Smooth muscle cell (in vitro differentiated cells): ENCODE results near the gene LRRC8E. TPM values are rescaled to one million over a fixed set of nuclear protein-coding genes. Genes with fewer than 3 reads are reported as not detected.
A peak's percentile ranks its signal among the peaks of the same experiment; 100 is the strongest.

Experiments
- DNase-seq: peaks from one replicate; lab custom pipeline; 2025; ENCODE audit not compliant: unreplicated experiment; lab: John Stamatoyannopoulos, UW
- H2AFZ ChIP-seq: fragments of 200-600 bp; sonication (generic); 2 replicates; pipeline ENCODE4 v1.6.0; 2016; ENCODE audit warnings: antibody characterized with exemption, low read depth, mild to moderate bottlenecking
- H3F3A ChIP-seq: fragments of 200-600 bp; sonication (generic); 2 replicates; pipeline ENCODE4 v1.6.0; 2017; ENCODE audit warnings: antibody characterized with exemption, low read depth
- H3K27ac ChIP-seq: fragments of 200-600 bp; sonication (generic); 2 replicates; pipeline ENCODE4 v1.5.1; 2016; ENCODE audit warnings: low read depth, mild to moderate bottlenecking
- H3K27me3 ChIP-seq: fragments of 200-600 bp; sonication (generic); 2 replicates; pipeline ENCODE4 v1.6.1; 2016; ENCODE audit warnings: low read depth, mild to moderate bottlenecking
- H3K36me3 ChIP-seq: fragments of 200-600 bp; sonication (generic); 2 replicates; pipeline ENCODE4 v1.5.1; 2016; ENCODE audit warnings: low read depth
- H3K4me1 ChIP-seq: fragments of 200-600 bp; sonication (generic); 2 replicates; pipeline ENCODE4 v1.5.1; 2016; ENCODE audit warnings: low read depth
- H3K4me2 ChIP-seq: fragments of 200-600 bp; sonication (generic); 2 replicates; pipeline ENCODE4 v1.6.0; 2016; ENCODE audit warnings: mild to moderate bottlenecking
- H3K4me3 ChIP-seq: fragments of 200-600 bp; sonication (generic); 2 replicates; pipeline ENCODE4 v1.5.1; 2016; ENCODE audit warnings: mild to moderate bottlenecking
- H3K79me2 ChIP-seq: fragments of 200-600 bp; sonication (generic); 2 replicates; pipeline ENCODE4 v1.6.0; 2016; ENCODE audit warnings: low read depth, mild to moderate bottlenecking
- H3K9ac ChIP-seq: fragments of 200-600 bp; sonication (generic); 2 replicates; pipeline ENCODE4 v1.6.0; 2016; ENCODE audit warnings: low read depth
- H3K9me3 ChIP-seq: fragments of 200-600 bp; sonication (generic); replicated peaks from 2 replicates; pipeline ENCODE4 v1.5.1; 2016; ENCODE audit warnings: low read depth
- H4K20me1 ChIP-seq: fragments of 200-600 bp; sonication (generic); 2 replicates; pipeline ENCODE4 v1.6.0; 2016; ENCODE audit warnings: low read depth
- CTCF ChIP-seq: fragments of 200-600 bp; sonication (generic); IDR thresholded peaks from 2 replicates; pipeline ENCODE4 v1.5.1; 2017; ENCODE audit warnings: borderline replicate concordance, mild to moderate bottlenecking, antibody characterized with exemption; ENCODE audit not compliant: insufficient read depth, poor library complexity, severe bottlenecking
- WGBS: methylation state at CpG from one replicate; pipeline ENCODE4 v1.1.7; 2016; ENCODE audit warnings: low lambda C conversion rate; 5-methylcytosine and 5-hydroxymethylcytosine counted together
- polyA plus RNA-seq: library from polyadenylated mRNA; unstranded; fragments of >200 nt; fragmentation: Nextera tagmentation; extraction: Ambion mirVana; gene quantifications from 2 replicates; pipeline ENCODE4 v1.2.1, GENCODE V29; 2016
- total RNA-seq: library from RNA; depleted of rRNA; stranded (reverse); fragments of >200 nt; gene quantifications from 2 replicates; pipeline ENCODE4 v1.2.3, GENCODE V29; 2014

Gene LRRC8E
- total and polyA plus RNA-seq, 2 experiments from 2014 or later = 7.4 to 7.8 TPM

DNA sequence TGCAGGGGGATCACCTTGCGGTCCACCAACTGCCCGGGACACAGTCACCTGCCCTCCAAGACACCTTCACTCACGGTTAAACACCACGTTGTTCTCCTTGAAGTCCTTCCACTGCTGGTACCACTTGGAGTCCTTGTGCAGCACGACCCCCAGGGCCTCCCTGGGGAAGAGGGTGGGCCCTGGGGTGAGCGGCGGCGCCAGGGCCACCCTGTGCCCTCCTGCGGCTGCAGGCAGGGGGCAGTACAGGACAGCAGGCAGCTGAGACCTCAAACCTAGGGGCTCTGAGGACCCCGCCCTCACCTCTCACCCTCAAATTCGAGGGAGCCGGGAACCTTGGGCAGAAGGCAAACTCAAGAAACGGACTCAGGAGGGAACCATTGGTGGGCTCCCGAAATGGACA, 45.1 kb downstream of the LRRC8E start:
- Histone ChIP-seq H3K36me3 (no peaks in the 10 kb centered on the region), H4K20me1 (no peaks in the 10 kb centered on the region), H3K9me3 (no peaks in the 10 kb centered on the region), H3K9ac (no peak overlapping the region), H3K4me2 (no peak overlapping the region), H3K4me1 (no peaks in the 10 kb centered on the region), H3K27me3 (no peaks in the 10 kb centered on the region), H3F3A (peaks cover 10% of the 10 kb centered on the region), H2AFZ (no peak overlapping the region), H3K27ac (no peak overlapping the region), H3K4me3 (no peak overlapping the region), H3K79me2 (peaks cover 4% of the 10 kb centered on the region)
- peak; percentile 32 for TF ChIP-seq CTCF
- no peak for DNase-seq
- 92% methylated on average over 14 of the region's 14 CpGs for WGBS

- Histone ChIP-seq H3F3A (peaks cover 10% of the 10 kb centered on the region), H3K9me3 (no peaks in the 10 kb centered on the region), H3K27me3 (no peaks in the 10 kb centered on the region), H3K27ac (no peak overlapping the region), H3K79me2 (peaks cover 4% of the 10 kb centered on the region), H4K20me1 (no peaks in the 10 kb centered on the region), H3K4me1 (no peaks in the 10 kb centered on the region), H3K4me2 (no peak overlapping the region), H3K36me3 (no peaks in the 10 kb centered on the region), H3K4me3 (no peak overlapping the region), H3K9ac (no peak overlapping the region), H2AFZ (no peak overlapping the region)
- no peak for DNase-seq
- WGBS = 96% methylated on average over 49 of the region's 55 CpGs
- TF ChIP-seq CTCF = no peak
Observed at GRCh38 chr19:7933828-7934725, 45.8 kb downstream of the LRRC8E start.

DNA sequence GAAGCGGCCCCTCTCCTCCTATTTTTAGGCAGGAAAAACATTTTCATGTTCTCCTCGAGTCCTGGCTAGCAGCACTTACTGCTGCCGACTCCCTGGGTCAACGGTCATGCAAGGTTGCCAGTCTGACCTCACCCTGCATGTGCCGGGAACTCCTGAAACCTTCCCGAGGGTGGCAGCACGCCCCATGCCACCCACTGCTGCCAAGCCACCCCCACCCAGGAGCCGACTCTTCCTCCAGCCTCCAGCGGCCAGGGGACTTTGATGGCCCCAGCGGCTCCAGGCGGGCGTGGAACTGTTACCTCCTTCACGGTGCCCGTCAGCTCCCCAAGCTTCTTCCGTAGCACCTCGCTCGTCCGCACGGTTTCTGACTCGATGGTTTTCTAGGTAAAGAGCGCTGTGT, 46.5 kb downstream of the LRRC8E start:
- no peaks in the 10 kb centered on the region for H3K27me3 ChIP-seq
- DNase-seq = no peak
- no peak for TF ChIP-seq CTCF
- H3K9ac ChIP-seq = no peak overlapping the region
- no peaks in the 10 kb centered on the region for H3K36me3 ChIP-seq
- WGBS = 91% methylated on average over 21 of the region's 21 CpGs
- no peak overlapping the region for H2AFZ ChIP-seq
- no peaks in the 10 kb centered on the region for H4K20me1 ChIP-seq
- H3K4me3 ChIP-seq = no peak overlapping the region
- no peak overlapping the region for H3K4me2 ChIP-seq
- H3K4me1 ChIP-seq = no peaks in the 10 kb centered on the region
- H3K9me3 ChIP-seq = no peaks in the 10 kb centered on the region
- H3K79me2 ChIP-seq = peaks cover 4% of the 10 kb centered on the region
- no peak overlapping the region for H3K27ac ChIP-seq
- peaks cover 5% of the 10 kb centered on the region for H3F3A ChIP-seq
